Measurements from ENCODE around the gene LINC00237.

Gene LINC00237

GRCh38 chr20:21106171-21107017 lies at the start of gene LINC00237:
TSS of gene LINC00237 (minus strand) at chr20:21106358.
- DNase-seq (ENCODE audit: low read depth), result no peak

- DNase-seq (ENCODE audit: low read depth), result no peak
These were observed 49.1 kb upstream of the LINC00237 start for GRCh38 chr20:21155268-21155667.

GRCh38 chr20:21154692-21155091 lies 48.5 kb upstream of the LINC00237 start:
- no peak for DNase-seq (ENCODE audit: low read depth)

- DNase-seq (ENCODE audit: low read depth), result no peak
These were observed 45.6 kb upstream of the LINC00237 start for GRCh38 chr20:21151791-21152190.

GRCh38 chr20:21149344-21149743 lies 43.2 kb upstream of the LINC00237 start:
- no peak for DNase-seq (ENCODE audit: low read depth)

GRCh38 chr20:21147593-21147992 lies 41.4 kb upstream of the LINC00237 start:
- DNase-seq (ENCODE audit: low read depth), result no peak

- no peak for DNase-seq (ENCODE audit: low read depth)
These were observed 40.1 kb upstream of the LINC00237 start for GRCh38 chr20:21146215-21146614.

- DNase-seq (ENCODE audit: low read depth), result no peak
These were observed 39.3 kb upstream of the LINC00237 start for GRCh38 chr20:21145424-21145823.

GRCh38 chr20:21143194-21143890 lies 37.2 kb upstream of the LINC00237 start:
- no peak for DNase-seq (ENCODE audit: low read depth)

- DNase-seq (ENCODE audit: low read depth), result no peak
These were observed 35.7 kb upstream of the LINC00237 start for GRCh38 chr20:21141825-21142224.

GRCh38 chr20:21139881-21140566 lies 33.9 kb upstream of the LINC00237 start:
- DNase-seq (ENCODE audit: low read depth), result no peak

- DNase-seq (ENCODE audit: low read depth), result no peak
These were observed 30.9 kb upstream of the LINC00237 start for GRCh38 chr20:21137078-21137477.

GRCh38 chr20:21136015-21136732 lies 30.0 kb upstream of the LINC00237 start:
- no peak for DNase-seq (ENCODE audit: low read depth)

GRCh38 chr20:21134883-21135493 lies 28.8 kb upstream of the LINC00237 start:
- DNase-seq (ENCODE audit: low read depth), result no peak

- DNase-seq (ENCODE audit: low read depth), result no peak
These were observed 27.9 kb upstream of the LINC00237 start for GRCh38 chr20:21133917-21134622.

- no peak for DNase-seq (ENCODE audit: low read depth)
These were observed 27.2 kb upstream of the LINC00237 start for GRCh38 chr20:21133404-21133803.

- DNase-seq (ENCODE audit: low read depth), result no peak
These were observed 23.7 kb upstream of the LINC00237 start for GRCh38 chr20:21129861-21130260.

- DNase-seq (ENCODE audit: low read depth), result no peak
These were observed 21.2 kb upstream of the LINC00237 start for GRCh38 chr20:21127201-21127981.

- no peak for DNase-seq (ENCODE audit: low read depth)
These were observed 20.4 kb upstream of the LINC00237 start for GRCh38 chr20:21126581-21126870.

- peak; percentile 98 for DNase-seq (ENCODE audit: low read depth)
These were observed 19.9 kb upstream of the LINC00237 start, which contains the start of gene KIZ for GRCh38 chr20:21125849-21126580. TSS of gene KIZ (plus strand) at chr20:21126082. CDS start at chr20:21126116, 34 bp downstream.
